HepG2 (cell line): ENCODE measurements around the gene GEMIN8. TPM values are rescaled to one million over a fixed set of nuclear protein-coding genes. Genes with fewer than 3 reads are reported as not detected.

ENCODE experiments used
- AFF4 ChIP-seq: sonication (generic); formaldehyde crosslinking; IDR thresholded peaks from 2 replicates; pipeline ENCODE4 v1.4.0; 2020; ENCODE audit warnings: missing genetic modification reagents
- ARNT2 ChIP-seq: sonication (generic); formaldehyde crosslinking; IDR thresholded peaks from 2 replicates; pipeline ENCODE4 v1.8.0; 2022; ENCODE audit warnings: mild to moderate bottlenecking, low read depth, missing genetic modification reagents, moderate library complexity
- ELF4 ChIP-seq: sonication (generic); formaldehyde crosslinking; IDR thresholded peaks from 2 replicates; pipeline ENCODE4 v1.5.0; 2020; ENCODE audit warnings: missing genetic modification reagents, mild to moderate bottlenecking, moderate library complexity, borderline replicate concordance
- HOXA3 ChIP-seq: sonication (generic); formaldehyde crosslinking; IDR thresholded peaks from 2 replicates; pipeline ENCODE4 v1.5.0; 2020; ENCODE audit warnings: missing genetic modification reagents
- HOXD1 ChIP-seq: sonication (generic); formaldehyde crosslinking; IDR thresholded peaks from 2 replicates; pipeline ENCODE4 v1.5.0; 2020; ENCODE audit warnings: missing genetic modification reagents
- PHF21A ChIP-seq: sonication (generic); formaldehyde crosslinking; IDR thresholded peaks from 2 replicates; pipeline ENCODE4 v1.5.0; 2020; ENCODE audit warnings: mild to moderate bottlenecking, missing genetic modification reagents
- PRDM15 ChIP-seq: sonication (generic); formaldehyde crosslinking; IDR thresholded peaks from 2 replicates; pipeline ENCODE4 v1.4.0; 2020; ENCODE audit warnings: missing genetic modification reagents
- RXRB ChIP-seq: IDR thresholded peaks from 2 replicates; pipeline ENCODE4 v1.6.1; 2016; ENCODE audit warnings: borderline replicate concordance, missing genetic modification reagents, missing compliant biosample characterization
- ZBTB20 ChIP-seq: sonication (generic); formaldehyde crosslinking; IDR thresholded peaks from 2 replicates; pipeline ENCODE4 v1.8.1; 2023; ENCODE audit warnings: missing genetic modification reagents, low read depth, mild to moderate bottlenecking, borderline replicate concordance
- ZBTB3 ChIP-seq: sonication (generic); formaldehyde crosslinking; IDR thresholded peaks from 2 replicates; pipeline ENCODE4 v1.4.0; 2020; ENCODE audit warnings: low read depth, mild to moderate bottlenecking, moderate library complexity, missing genetic modification reagents, borderline replicate concordance
- ZC3H13 ChIP-seq: sonication (generic); formaldehyde crosslinking; IDR thresholded peaks from 2 replicates; pipeline ENCODE4 v1.8.1; 2023; ENCODE audit warnings: mild to moderate bottlenecking, missing genetic modification reagents, moderate library complexity
- ZHX2 ChIP-seq, 2 experiments: sonication (generic) in 1 of 2; formaldehyde crosslinking in 1 of 2; IDR thresholded peaks; 2 replicates each; pipeline versions ENCODE4 v1.6.1 to v1.9.0; 2014 to 2022; ENCODE audit warnings: antibody characterized with exemption in 1 of 2, borderline replicate concordance in 1 of 2, inconsistent platforms in 1 of 2, low read depth in 1 of 2, missing genetic modification reagents in 1 of 2
- ZNF10 ChIP-seq: sonication (generic); formaldehyde crosslinking; IDR thresholded peaks from 2 replicates; pipeline ENCODE4 v1.4.0; 2020; ENCODE audit warnings: mild to moderate bottlenecking, low read depth, missing genetic modification reagents, borderline replicate concordance
- ZNF225 ChIP-seq: sonication (generic); formaldehyde crosslinking; IDR thresholded peaks from 2 replicates; pipeline ENCODE4 v1.4.0; 2020; ENCODE audit warnings: mild to moderate bottlenecking, missing genetic modification reagents
- polyA plus RNA-seq, 8 experiments: library from polyadenylated mRNA; depleted of rRNA in 3 of 8; stranded (reverse) in 7 of 8; unstranded in 1 of 8; fragments of >200 nt; fragmentation: Illumina TruSeq in 4 of 8; extraction: Trizol in 4 of 8; gene quantifications; 2 replicates each; pipeline versions ENCODE4 v1.2.1 to v1.2.3, GENCODE V29; 2011 to 2016; ENCODE audit warnings: low read depth in 4 of 8, missing spikeins in 1 of 8, mixed read lengths in 1 of 8; ENCODE audit not compliant: insufficient read depth in 1 of 8
- total RNA-seq, 5 experiments: library from RNA; depleted of rRNA; stranded (reverse); fragments of >200 nt; fragmentation: Illumina TruSeq; extraction: Trizol; gene quantifications; 2 replicates each; pipeline ENCODE4 v1.2.3, GENCODE V29; 2016; ENCODE audit warnings: low read depth in 1 of 5

The GEMIN8 gene
- total and polyA plus RNA-seq, 2 of the 13 experiments (the other 11 are each of a cell fraction or from before 2014, with no cell fraction given) = 9.7 to 23.7 TPM

GRCh38 chrX:14029425-14030173 is at the start of gene GEMIN8 (continued):
- TF ChIP-seq AFF4 (CRISPR knock-in tag) (no peak), PHF21A (CRISPR knock-in tag) (peak; percentile 70; the same call in 1 of the 2 replicates), ZBTB3 (no peak), ARNT2 (CRISPR knock-in tag) (no peak), ZBTB20 (CRISPR knock-in tag) (no peak), PRDM15 (CRISPR knock-in tag) (no peak), HOXD1 (CRISPR knock-in tag) (0 out of 2 replicates have a peak, but pooled peaks have one; percentile 38), ELF4 (CRISPR knock-in tag) (no peak; the same call in 1 of the 2 replicates), HOXA3 (CRISPR knock-in tag) (peak; percentile 95), ZHX2 (IDR thresholded peaks at IDR 0.05; ENCODE audit: low read depth) (peak; percentile 81), ZHX2 (CRISPR knock-in tag; IDR thresholded peaks at IDR 0.05; ENCODE audit: borderline replicate concordance) (no peak), ZNF225 (no peak), ZNF10 (CRISPR knock-in tag) (no peak), ZC3H13 (CRISPR knock-in tag) (no peak), RXRB (peak; percentile 40; the same call in 1 of the 2 replicates)
